Stomach (tissue), 4 donors: Measurements from ENCODE around the gene IFT57.

Source experiments
- CTCF ChIP-seq, 7 experiments: fragments of 450-650 bp in 4 of 7; fragments of 200-600 bp in 3 of 7; sonication (generic) in 3 of 7; IDR thresholded peaks; one replicate each; pipeline ENCODE4 v1.5.1; 2016 to 2019; ENCODE audit warnings: antibody characterized with exemption in 7 of 7, control low read depth in 2 of 7, mild to moderate bottlenecking in 1 of 7
- EP300 ChIP-seq: sonication (generic); formaldehyde crosslinking; IDR thresholded peaks from one replicate; pipeline ENCODE4 v1.6.1; 2017; ENCODE audit warnings: antibody characterized with exemption

DNA sequence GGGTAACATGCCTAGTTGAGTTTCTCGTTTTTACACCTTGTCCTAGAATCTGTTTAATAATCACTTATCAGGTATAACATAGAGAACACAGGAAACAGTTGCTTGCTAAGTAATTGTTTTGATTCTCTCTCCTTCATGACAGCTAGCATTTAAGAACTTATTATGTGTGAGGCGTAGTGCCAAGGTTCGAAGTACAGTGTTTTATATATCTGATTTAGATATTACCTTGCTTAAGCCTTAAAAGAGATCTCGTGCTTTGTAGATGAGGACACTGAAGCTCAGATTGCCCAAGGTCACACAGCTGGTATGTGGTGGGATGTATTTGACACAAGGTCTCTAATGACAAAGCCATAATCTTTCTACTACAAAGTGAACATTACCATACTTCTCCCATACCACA, 29.0 kb upstream of the IFT57 start:
- TF ChIP-seq CTCF (IDR thresholded peaks at IDR 0.05) (no peak), EP300 (no peak)
